Stimulated activated CD8-positive, alpha-beta memory T cell treated with anti-CD3 and anti-CD28 coated beads, Interleukin-15, amount 100 ng/mL, for 4 hours (primary cell): ENCODE data around the gene SLC2A9.

Experiments
- DNase-seq, 2 donors: peaks; one replicate each; pipeline ENCODE4 v3.0.0-alpha.2; 2020; ENCODE audit warnings: low read depth in 2 of 2

The SLC2A9 gene

DNA sequence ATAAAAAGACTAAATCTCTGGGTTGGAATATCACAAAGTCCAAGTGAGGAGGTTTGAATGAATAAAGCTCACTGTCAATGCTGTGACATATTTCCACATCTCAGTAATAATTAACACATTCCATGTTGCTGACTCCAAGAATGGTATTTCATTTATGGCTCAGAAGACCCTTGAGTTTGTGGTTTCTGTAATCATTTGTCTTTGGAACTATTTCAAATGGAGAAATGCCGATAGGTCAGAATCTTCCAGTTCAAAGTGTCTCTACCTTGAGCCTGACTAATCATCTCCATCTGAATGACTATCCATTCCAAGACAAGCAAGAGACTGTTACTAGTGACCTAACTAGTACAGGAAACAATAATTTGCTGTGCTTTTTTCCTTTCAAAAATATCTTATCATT lies 24.2 kb upstream of the SLC2A9 start:
- no peak for DNase-seq

DNA sequence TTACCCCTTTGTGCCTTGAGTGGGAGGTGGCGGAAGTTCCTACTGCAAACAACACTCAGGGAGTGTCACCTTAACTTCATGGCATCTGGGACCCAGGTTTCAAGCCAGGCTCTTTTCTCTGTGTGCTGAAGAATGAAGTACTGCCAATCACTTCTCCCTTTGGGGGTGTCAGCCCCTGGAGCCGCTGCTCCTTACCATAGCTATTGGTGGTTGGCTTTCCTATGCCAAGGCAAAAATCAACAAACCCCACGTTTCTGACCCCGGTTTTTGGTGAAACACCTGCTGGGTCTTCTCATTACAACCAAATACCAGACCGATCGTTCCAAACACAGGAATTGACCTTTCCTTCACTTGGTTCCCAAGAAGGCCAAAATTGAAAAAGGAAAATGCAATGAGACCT lies 19.7 kb upstream of the SLC2A9 start:
- DNase-seq, result no peak

DNA sequence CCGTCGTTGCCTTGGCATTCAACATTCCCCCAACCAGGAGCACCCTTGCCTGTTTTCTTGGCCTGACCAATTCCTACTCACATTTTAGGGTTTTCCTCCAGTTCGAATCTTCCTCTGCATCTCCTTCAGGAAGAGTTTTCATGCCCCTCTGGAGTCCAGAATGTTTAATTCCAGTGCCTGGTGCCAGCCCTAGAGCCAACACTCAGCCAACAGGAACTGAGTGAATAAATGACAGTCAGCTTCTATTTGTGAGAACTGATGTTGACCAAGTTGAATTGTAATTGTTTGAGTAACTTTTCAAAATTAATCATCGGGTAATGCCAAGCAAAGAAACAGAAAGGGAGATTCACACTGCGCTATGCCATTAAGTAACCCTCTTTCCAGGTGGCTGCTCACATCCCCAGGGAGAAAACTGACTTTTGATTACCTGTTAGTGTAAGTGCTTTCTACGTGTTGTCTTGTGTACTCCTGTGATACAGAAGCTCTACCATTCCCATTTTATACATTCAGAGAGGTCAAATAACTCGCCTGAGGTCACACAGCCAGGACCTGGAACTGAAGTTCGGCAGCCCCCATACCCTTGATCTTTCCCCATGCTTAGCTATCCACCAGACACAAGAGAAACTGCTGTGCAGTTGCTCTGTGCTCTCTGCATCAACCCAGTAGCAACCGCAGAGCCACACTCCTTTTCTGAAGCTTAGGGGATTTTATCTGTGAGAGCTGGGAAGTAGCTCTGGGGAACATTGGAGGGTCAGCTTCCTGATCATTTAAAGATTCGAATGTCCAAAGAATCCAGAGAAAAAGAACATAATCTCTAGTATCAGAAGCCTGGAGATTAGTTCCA lies 19.0 kb upstream of the SLC2A9 start:
- no peak for DNase-seq

DNA sequence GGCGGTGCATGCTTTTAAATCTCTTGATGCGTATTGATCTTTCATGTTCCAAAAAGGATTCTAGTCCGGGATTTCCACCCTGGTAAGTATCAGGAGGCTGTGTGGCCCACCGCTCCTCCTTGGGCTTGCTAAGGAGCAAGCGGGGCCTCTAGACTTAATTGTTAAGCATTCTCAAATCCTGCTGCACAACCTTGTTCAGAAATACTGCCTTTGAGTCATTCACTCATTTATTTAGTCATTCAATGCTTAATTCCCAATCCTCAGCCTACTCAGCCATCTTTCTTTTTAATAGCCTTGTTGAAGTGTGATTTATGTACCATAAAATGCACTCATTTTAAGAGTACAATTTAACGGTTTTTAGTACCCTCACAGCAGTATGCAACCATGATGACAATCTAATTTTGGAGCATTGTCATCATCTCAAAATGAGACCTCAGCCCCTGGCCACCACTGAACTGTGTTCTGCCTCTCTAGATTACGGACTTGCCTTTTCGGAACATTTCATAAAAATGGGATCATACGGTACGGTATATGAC lies 15.6 kb upstream of the SLC2A9 start:
- no peak for DNase-seq

DNA sequence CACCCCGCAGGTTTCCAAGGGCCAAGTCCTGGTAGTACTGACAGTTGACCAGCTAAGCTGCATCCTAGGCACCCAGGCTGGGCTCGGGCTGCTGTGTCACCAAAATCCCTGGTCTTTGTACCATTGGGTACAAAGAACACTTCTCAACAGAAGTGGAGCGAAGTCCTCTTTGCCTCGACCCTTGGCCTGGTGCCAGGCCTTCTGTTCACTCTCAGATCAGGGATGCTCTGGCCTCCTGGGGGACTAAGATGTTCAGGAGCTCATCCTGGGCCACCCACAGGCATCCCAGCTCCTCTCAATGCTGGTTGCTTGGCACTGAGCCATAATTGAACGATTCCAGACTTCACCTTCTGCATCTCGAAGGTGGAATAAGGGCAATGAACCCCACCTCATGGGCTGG lies 13.8 kb upstream of the SLC2A9 start:
- no peak for DNase-seq

DNA sequence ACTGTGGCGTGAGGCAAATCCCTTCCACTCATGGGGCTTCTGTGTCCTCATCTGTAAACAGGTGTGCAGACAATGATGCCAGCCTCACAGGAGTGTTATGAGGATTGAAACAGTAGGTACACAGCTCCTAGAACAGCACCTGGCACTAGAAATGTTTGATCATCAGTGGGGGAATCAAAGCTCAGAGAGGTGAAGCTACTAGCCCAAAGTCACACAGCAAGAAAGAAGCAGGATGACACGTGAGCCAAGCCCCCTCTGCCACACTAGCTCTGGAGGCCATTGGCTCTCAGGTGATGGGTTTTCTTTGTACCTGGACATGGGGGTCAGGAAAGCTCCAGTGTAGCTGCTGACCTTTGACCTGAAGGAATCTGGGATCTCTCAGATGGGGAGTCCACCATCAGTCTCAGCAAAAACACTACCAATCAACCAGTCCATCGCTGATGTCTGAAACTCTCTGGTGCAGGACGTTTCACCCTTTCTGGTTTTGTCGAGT lies 13.4 kb upstream of the SLC2A9 start:
- no peak for DNase-seq

DNA sequence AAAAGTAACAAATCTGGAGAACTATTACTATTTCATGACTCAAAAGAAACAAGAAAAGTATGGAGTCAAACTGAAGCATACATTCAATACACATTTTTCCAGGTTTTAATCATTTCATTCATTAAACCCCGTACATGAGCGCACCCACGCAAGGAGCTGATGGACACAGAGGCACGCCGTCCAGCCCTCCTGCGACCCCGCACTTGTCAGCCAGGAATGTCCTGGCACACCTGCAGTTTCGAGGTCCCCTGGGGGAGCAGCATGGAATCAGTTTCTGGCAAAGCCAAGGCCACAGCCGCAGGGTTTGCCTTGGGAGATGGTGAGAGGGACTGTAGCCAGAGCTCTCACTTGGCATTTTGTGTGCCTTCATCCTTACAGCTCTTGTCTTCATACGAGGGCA lies 12.8 kb upstream of the SLC2A9 start:
- no peak for DNase-seq

DNA sequence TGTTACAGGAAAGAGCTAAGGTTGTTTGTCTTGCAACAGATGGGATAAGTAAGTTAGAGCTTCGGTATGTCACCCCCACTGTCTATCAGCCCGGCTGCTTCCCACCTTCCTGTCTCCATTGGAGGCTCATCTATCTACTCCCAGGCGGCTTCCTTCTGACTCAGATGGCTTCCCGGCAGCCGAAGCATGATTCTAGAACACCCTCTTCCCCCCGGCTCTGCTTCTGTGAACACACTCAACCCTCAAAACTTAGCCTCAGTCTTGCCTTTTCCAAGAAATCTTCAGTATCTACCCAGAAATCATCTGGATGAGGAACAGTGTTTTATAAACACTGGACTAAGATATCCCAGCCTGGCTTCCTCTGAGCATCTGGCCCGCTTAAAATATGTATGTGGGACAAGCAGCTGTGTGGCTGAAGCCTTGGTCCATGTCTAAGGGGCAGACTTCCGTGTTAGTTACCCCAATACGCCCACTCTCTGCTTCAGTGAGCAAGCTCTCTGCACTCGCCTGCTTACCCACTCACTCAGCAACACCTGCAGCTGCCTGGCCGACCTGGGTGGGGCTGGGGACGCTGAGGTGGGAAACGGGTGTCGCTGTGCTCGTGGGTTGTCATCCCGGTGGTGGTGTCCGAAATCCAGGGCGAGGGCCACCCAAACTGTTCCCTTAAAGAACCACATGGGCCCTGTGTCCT lies 12.0 kb upstream of the SLC2A9 start:
- no peak for DNase-seq

DNA sequence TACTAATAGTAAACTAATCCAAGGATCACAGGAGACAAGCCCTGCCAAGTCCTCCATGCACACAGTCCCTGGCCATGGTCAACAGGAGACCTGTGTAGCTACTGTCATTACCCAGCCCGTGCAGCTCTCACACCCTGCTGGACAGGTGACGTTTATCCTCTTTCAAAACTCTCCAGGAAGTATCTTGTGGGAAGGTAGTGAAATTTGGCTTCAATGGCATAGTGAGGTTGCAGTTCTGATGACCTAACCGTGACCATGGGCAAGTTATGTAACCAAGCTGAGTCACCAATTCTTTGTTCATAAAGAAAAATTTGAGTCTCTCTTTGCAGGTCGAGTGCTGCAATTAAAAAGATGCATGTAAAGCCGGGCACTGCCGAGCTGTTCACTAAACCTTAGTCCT lies 11.3 kb upstream of the SLC2A9 start:
- DNase-seq, result no peak

DNA sequence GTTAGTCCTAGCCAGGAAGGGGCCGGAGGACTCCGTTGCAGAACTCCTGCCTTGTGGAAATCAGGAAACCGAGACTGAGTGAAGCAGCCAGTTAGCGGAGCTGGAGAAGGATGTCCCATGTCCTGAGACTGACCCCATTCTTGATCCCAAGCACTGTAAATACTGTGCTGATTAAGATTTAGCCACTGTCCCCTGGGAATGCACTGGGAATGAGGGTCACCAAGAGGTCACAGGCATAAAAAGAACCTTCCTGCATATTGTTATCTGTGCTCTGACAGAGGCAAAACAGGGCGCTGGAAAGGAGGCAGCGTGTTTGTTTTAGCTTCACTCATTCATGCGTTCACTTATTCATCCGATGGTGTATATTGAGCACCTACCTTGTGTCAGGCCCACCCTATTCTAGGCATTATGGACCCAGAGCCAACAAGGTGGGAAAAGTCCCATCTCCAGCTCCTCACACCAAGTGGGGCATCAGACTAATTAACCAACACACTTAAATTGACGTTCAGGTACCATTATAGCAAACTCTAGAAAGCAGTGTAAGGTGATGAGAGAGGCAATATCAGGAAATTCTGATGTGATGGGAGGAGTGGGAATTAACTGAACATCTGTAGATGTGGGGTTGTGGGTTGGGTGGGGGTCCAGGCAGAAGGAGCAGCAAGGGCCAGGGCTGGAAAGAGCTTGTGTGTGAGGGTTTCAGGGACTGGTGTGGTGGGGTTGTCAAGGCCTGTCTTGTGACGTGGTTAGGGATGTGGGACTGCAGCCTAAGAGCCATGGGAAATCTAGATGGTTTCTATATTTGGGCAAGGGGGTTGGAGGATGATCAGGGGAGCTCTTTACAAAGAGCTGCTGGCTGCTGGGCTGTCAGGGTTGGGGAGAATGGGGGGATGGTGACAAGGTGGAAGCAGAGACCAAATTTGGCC lies 10.6 kb upstream of the SLC2A9 start:
- no peak for DNase-seq

DNA sequence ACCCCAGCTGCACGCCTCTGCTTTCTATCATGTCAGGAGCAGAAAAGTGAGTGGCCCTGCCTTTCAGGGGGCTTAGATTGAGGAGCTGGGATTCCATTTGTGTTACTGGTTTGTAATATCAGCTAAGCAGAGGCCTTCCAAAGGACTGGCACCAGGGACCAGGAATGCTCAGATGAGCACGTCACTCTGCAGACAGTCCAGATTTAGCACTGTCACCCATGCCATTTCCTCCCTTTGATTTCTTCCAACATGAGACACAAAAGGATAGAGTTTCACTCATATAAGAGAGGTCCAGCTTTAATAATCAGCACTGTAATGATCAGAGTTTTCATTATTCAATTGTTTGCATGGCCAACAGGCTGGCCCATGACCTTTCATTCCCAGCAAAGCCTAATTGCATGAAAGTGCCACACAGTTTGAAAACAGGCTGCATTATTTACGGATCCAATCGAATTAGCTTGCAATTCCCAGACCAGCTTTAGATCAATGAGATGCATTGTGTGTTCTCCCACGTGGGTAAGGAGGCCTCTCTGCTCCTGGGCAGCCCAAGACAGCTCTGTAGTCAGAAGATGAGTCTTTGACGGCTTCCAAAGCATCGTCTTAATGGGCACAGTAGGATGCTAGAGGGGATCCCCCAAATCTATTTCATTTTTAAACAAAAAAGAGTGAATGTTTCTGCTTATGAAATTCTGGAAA lies 9.8 kb upstream of the SLC2A9 start:
- no peak for DNase-seq

DNA sequence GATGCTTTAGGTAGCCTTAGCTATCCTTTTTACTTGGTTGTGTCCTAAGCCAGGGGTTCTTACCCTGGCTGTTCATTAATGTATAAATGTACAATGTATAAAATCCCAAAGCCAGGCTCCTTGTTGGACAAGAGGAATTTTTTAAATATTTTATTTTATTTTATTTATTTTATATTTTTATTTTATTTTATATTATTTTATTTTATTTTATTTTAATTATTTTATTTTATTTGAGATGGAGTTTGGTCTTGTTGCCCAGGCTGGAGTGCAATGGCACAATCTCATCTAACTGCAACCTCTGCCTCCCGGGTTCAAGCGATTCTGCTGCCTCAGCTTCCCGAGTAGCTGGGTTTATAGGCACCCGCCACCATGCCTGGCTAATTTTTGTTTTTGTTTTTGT lies 8.1 kb upstream of the SLC2A9 start:
- no peak for DNase-seq

DNA sequence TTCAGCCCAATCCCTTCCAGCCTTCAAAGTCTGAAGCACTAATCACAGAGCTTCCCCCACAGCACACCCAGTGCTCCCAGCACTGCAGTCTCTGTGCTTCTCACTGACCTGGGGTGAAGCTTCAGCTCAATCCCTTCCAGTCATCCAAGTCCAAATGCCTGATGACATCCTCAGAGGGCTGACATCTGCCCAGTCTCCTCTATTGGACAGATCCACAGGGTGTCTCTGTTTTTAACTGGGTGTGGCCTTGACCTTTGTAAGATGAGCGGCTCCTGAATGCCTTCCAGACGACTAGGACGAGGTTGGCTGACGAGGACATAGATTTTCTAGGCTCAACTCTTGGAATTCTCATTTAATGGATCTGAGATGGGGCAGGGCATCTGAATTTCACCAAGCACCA lies 7.6 kb upstream of the SLC2A9 start:
- DNase-seq, result no peak

DNA sequence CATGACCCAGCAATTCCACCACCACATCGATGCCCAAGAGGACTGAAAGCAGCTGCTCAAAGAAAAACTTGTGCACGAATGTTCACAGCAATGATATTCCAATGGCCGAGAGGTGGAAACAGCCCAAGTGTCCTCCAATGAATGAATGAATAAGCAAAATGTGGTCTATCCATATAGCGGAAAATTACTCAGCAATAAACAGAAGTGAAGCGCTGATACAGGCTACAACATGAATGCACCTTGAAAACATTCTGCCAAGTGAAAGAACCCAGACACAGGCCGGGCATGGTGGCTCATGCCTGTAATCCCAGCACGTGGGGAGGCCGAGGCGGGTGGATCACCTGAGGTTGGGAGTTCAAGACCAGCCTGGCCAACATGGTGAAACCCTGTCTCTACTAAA lies 5.2 kb upstream of the SLC2A9 start:
- DNase-seq, result no peak

DNA sequence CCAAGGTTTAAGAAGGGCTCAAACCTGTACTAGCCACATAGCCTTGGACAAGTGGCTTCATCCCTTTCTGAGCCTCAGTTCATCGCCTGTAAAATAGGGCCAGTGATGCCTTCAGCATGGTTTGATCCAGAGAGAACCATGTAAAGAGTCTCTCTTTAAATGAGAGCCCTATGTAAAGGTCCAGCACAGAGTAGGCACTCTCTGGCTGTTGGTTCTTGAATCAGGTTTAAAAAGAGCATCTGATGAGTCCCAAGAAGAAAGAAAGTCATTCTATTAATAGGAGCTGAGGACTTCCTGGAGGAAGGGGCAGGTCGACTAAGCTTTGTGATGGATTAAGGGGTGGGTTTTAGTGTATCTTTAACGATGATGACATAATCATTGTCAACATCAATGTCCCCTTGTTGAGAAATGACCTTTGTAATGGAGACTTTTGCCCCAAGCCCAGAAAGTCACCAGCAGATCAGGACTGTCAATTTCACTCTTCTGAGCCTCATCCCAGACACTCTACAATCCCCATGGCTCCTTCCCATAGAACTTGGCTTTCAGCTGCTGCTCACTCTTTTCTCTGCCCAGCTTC lies 4.0 kb upstream of the SLC2A9 start:
- DNase-seq, result no peak

DNA sequence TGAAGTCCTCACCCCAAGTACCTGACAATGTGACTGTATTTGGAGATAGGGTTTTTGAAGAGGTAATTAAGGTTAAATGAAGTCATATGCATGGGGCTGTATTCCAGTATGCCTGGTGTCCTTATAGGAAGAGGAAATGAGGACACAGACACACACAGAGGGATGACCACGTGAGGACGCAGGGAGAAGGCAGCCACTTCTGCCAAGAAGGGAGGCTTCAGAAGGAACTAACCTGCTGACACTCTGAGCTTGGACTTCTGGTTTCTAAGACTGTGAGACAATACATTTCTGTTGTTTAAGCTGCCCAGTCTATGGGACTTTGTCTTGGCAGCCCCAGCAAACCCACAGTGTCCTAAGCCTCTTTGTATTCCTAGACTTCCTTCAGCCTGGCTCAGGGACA lies 3.0 kb upstream of the SLC2A9 start:
- no peak for DNase-seq

DNA sequence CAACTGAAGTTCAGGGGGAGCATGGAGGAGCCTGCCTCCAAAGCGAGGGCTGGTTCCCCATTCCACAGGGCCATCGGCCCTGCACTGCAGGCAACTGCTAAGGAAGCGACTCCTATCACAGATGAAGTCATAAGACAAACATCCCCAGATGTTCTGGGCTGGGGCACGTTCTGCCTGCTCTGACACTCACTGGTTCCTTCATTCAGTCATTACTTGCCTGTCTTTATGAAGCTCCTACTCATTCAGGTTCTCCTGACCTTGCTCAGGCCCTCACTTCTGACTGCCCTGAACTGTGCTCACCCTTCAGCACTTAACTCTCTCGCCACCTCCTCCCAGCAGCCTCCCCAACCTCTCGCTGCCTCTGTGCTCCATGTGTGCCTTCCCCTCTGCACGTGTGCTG lies 2.5 kb upstream of the SLC2A9 start:
- no peak for DNase-seq

DNA sequence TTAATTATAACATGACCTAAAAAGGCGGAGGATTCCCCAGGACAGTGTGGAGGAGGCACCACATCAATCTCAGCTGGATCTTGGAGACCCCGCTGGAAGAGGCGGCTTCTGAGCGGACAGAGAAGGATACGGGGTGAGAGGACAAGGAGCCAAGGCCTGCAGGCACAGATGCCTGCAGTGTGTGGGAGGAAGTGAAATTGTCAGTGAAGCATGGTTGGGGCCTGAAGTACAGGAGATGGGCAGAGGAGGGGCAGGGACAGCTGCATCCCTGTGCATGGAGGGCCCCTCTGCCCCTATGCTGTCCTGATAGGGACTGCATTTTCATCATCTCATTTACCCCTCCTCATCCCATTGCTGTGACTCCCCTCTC lies 1.7 kb upstream of the SLC2A9 start:
- DNase-seq, result no peak

DNA sequence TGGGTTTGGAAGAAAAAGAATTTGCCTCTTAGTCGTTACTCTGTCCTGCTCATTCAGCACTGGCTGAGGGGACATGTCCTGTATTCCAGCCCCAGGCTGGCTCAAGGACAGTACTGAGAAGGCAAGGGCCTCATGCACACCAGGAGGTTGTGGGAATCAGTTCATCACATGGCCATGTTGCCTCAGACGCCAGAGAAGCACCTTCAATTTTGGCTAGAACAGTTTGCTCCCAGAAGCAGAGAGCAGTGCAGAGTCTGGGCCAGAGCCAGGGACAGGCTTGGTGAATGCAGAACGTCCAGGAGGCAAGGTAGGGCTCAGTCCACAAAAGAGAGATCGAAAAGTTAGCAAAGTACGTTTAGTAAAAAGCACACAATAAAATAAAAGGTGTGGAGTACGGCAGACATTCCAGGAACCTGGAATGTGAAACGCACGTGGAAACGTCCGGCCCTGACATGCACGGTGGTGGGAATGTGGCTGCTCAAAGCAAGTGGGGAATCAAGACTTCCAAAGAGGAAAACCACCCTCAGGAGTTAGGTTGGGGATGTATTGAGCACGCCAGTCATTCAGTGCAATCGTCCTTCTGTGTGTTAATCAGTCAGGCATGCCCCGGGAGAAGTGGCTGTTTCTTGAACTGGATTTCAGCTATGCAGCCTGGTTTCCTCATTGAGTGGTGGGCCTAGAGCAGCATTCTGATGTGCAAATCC lies 1.2 kb upstream of the SLC2A9 start:
- DNase-seq, result no peak

DNA sequence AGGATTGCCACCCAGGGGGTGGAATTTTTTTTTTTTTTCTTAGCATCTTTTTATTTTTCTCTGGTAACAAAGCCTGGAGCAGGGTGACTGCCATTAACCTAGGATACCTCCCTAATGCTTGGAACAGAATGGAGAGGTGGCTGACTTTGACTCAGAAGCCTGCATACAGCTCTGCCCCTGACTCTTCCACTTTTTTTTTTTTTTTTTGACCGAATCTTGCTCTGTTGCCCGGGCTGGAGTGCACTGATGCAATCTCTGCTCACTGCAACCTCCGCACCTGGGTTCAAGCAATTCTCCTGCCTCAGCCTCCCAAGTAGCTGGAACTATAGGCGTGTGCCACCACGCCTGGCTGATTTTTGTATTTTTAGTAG lies 341 bp upstream of the SLC2A9 start:
- no peak for DNase-seq

DNA sequence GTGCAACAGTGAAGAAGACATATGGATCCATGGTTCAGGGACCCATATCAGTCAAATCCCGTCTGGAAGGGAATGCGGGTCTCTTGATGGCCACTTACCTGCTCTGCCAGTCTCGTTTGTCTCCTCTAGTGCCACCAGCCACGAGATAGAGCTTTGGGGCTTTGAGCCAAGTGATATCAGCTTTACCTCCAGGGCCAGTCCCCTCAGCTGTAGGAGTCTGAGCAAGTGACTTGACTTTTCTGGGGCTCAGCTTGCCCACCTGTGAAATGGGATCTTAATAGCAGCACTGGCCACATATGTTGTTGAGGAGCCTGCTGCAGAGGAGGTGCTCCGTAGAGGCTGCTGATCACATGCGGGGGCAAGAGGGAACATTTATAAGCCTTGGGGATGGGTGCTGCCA lies 1.2 kb downstream of the SLC2A9 start:
- no peak for DNase-seq
